Lower leg skin (tissue), 3 donors: ENCODE measurements around the gene COL4A4.

ENCODE experiments used
- POLR2A ChIP-seq, 2 donors: fragments of 450-650 bp; IDR thresholded peaks; one replicate each; pipeline ENCODE4 v1.6.1; 2016 to 2017; ENCODE audit warnings: antibody characterized with exemption in 2 of 2, mild to moderate bottlenecking in 1 of 2, moderate library complexity in 1 of 2
- TF ChIP-seq, protein P1 (sequence below), 3 donors: fragments of 450-650 bp; IDR thresholded peaks; one replicate each; pipeline ENCODE4 v1.5.1; 2016; ENCODE audit warnings: antibody characterized with exemption in 3 of 3, mild to moderate bottlenecking in 3 of 3, moderate library complexity in 2 of 3

DNA sequence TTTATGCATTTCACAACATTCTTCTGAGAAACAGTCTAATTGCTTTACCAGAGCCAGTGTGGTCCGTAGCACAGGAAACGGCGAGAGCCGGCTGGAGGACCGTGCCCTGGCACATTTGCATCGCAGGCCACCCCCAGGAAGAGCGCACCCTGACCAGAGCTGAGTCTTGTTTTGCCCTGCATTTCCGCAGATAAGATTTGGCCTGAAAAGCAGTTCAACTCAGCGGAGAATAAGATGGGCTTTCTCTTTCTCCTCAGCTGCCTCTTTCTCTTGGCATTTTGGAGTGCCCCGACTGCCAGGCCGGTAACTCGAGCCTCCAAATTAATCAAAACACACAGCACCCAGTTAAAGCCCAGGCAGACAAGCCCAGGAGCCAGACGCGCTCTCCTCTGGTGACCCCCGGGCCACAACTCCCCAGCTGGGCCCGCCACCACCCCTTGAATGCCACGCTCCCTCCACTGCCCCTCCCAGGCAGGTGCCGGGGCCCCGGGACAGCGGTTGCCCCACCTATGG, 464 bp downstream of the COL4A4 start:
- no peak for TF ChIP-seq POLR2A (IDR thresholded peaks at IDR 0.05)
- TF ChIP-seq, protein P1, sequence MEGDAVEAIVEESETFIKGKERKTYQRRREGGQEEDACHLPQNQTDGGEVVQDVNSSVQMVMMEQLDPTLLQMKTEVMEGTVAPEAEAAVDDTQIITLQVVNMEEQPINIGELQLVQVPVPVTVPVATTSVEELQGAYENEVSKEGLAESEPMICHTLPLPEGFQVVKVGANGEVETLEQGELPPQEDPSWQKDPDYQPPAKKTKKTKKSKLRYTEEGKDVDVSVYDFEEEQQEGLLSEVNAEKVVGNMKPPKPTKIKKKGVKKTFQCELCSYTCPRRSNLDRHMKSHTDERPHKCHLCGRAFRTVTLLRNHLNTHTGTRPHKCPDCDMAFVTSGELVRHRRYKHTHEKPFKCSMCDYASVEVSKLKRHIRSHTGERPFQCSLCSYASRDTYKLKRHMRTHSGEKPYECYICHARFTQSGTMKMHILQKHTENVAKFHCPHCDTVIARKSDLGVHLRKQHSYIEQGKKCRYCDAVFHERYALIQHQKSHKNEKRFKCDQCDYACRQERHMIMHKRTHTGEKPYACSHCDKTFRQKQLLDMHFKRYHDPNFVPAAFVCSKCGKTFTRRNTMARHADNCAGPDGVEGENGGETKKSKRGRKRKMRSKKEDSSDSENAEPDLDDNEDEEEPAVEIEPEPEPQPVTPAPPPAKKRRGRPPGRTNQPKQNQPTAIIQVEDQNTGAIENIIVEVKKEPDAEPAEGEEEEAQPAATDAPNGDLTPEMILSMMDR (IDR thresholded peaks at IDR 0.05), result no peak
